Ovary (tissue), 3 donors: Measurements from ENCODE around the gene MMP26.

Experiments
- CTCF ChIP-seq, 3 donors: fragments of 450-650 bp in 2 of 3; fragments of 200-600 bp in 1 of 3; IDR thresholded peaks; one replicate each; pipeline versions ENCODE4 v1.5.1 to v1.8.0; 2016 to 2022; ENCODE audit warnings: antibody characterized with exemption in 3 of 3, mild to moderate bottlenecking in 1 of 3
- POLR2A ChIP-seq: fragments of 450-650 bp; IDR thresholded peaks from one replicate; pipeline ENCODE4 v1.6.1; 2017; ENCODE audit warnings: antibody characterized with exemption, mild to moderate bottlenecking, moderate library complexity
- donor health status: DM: no; HTN: no; CAD: no.

- TF ChIP-seq POLR2A (no peak), CTCF (IDR thresholded peaks at IDR 0.05) (no peak)
Observed at GRCh38 chr11:4658629-4659445, 45.7 kb upstream of the MMP26 start.
